Subcutaneous adipose tissue (tissue), 4 donors: ENCODE results near the gene HSD3B1. TPM values are rescaled to one million over a fixed set of nuclear protein-coding genes. Genes with fewer than 3 reads are reported as not detected.

Experiments
- CTCF ChIP-seq: fragments of 450-650 bp; IDR thresholded peaks from one replicate; pipeline ENCODE4 v1.5.1; 2016; ENCODE audit warnings: low read depth, mild to moderate bottlenecking, control low read depth, antibody characterized with exemption, moderate library complexity
- total RNA-seq, 4 donors: library from RNA; depleted of rRNA; stranded (reverse); fragments of >200 nt; gene quantifications; one replicate each; pipeline ENCODE4 v1.1.0, GENCODE V29; 2016

The HSD3B1 gene
- total RNA-seq, 4 donors from 2014 or later = 0.94 TPM; not detected in 3

GRCh38 chr1:119544165-119544762, 37.3 kb downstream of the HSD3B1 start:
- TF ChIP-seq CTCF = no peak

GRCh38 chr1:119546641-119547040, 39.6 kb downstream of the HSD3B1 start:
- no peak for TF ChIP-seq CTCF

- TF ChIP-seq CTCF = no peak
Measured at GRCh38 chr1:119547306-119547705, 40.3 kb downstream of the HSD3B1 start.

GRCh38 chr1:119547805-119548204, 40.8 kb downstream of the HSD3B1 start:
- no peak for TF ChIP-seq CTCF

- no peak for TF ChIP-seq CTCF
Measured at GRCh38 chr1:119549719-119550132, 42.7 kb downstream of the HSD3B1 start.

- TF ChIP-seq CTCF = no peak
Measured at GRCh38 chr1:119550381-119550780, 43.4 kb downstream of the HSD3B1 start.

GRCh38 chr1:119551218-119551617, 44.2 kb downstream of the HSD3B1 start:
- no peak for TF ChIP-seq CTCF
